ENCODE measurements around the gene TOLLIP.
A peak's percentile ranks its signal among the peaks of the same experiment; 100 is the strongest.

The TOLLIP gene

DNA sequence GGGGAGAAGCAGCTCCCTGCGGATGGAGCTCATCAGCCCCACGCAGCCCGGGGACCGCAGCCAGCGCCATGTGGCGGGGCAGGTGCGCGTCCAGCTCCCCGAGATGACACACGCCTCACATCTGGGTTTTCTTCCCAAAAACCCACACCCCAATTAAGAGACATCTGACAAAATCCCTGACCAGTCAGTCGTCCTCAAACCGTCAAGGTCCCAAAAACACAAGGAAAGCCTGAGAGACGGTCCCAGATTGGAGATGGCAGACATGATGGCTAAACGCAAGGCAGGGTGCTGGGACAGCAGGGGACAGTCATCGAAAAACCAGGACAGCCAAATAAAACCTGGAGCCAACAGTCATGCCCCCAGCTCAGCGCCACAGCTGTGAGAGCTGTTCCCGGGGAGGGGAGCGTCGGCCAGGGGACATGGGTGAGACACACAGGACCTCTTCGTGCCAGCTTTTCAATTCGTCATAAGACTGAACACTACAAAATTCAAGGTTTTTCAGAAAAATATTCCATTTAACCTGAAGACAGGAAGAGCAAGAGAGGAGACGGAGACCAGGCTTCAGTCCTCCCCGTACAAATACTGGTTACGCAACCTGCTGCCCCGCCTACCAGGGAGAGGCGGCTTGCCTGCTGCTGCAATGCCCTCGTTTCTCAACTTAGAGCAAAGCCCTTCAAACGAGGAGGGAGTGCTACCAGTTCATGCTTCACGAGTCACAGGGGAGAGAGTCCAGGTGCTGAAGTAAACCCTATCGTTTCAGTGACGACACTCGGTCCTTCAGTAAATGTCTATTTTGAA, 10.5 kb downstream of the TOLLIP start:
- TF ChIP-seq EGR1 (IDR thresholded peaks at IDR 0.05) (no peak), CEBPB (IDR thresholded peaks at IDR 0.05) (peak; percentile 99), RAD21 (IDR thresholded peaks at IDR 0.05; ENCODE audit: low read depth) (peak; percentile 26; the same call in 1 of the 2 replicates), ZBTB7A (IDR thresholded peaks at IDR 0.05; ENCODE audit: low read depth) (no peak)
- TF ChIP-seq, protein P1, sequence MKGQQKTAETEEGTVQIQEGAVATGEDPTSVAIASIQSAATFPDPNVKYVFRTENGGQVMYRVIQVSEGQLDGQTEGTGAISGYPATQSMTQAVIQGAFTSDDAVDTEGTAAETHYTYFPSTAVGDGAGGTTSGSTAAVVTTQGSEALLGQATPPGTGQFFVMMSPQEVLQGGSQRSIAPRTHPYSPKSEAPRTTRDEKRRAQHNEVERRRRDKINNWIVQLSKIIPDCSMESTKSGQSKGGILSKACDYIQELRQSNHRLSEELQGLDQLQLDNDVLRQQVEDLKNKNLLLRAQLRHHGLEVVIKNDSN (IDR thresholded peaks at IDR 0.05), result no peak
- TF ChIP-seq, protein P2, sequence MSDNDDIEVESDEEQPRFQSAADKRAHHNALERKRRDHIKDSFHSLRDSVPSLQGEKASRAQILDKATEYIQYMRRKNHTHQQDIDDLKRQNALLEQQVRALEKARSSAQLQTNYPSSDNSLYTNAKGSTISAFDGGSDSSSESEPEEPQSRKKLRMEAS (IDR thresholded peaks at IDR 0.05), result peak; percentile 63

DNA sequence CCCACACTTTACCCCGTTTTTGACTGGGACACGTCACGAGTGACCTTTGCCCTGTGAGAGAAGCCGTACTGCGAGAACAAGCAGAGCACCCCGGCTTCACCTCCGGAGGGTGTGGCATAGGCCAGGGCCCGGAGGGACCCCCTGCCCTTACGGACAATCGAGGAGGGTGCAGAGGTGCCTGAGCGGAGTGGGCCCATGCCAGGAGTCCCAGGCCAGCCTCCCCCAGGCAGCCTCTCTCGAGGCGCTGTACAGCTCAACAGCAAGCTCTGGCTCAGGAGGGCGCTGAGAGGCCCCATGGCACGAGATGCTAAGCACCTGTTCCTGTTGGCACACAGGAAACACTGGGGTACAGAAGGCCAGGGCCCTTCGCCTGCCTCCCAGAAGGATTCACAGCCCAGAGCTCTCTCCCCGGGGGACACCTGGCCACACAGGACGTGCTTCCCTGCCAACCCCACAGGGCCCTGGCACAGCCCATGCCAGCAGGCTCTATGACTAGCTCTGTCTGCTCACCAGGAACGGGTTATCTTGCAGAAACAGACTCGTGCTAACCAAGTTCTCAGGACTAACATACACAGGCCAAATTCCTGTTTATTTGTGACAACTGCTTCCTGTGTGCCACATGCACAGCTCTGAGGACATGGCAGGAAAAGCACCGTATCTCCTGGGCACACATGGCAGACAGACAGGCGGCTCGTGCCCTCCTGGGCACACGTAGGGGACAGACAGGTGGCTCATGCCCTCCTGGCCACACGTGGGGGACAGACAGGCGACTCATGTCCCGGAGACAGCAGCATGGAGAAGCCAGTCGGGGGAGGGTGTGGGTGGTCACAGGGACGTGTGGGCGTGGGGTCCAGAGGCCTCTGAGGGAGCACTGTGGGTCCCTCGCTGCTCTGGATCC, 11.6 kb downstream of the TOLLIP start:
- TF ChIP-seq CREB1 (IDR thresholded peaks at IDR 0.05; ENCODE audit: low read depth) (no peak), FOXM1 (IDR thresholded peaks at IDR 0.05; ENCODE audit: borderline replicate concordance, low read depth) (no peak), NFIC (IDR thresholded peaks at IDR 0.05) (no peak), TEAD4 (IDR thresholded peaks at IDR 0.05) (no peak), EGR1 (IDR thresholded peaks at IDR 0.05) (no peak), CEBPB (IDR thresholded peaks at IDR 0.05) (no peak), TCF12 (IDR thresholded peaks at IDR 0.05; ENCODE audit: low read depth) (no peak), TAF1 (IDR thresholded peaks at IDR 0.05; ENCODE audit: low read depth) (no peak), EP300 (IDR thresholded peaks at IDR 0.05; ENCODE audit: borderline replicate concordance) (no peak), RAD21 (IDR thresholded peaks at IDR 0.05; ENCODE audit: low read depth) (no peak), YY1 (IDR thresholded peaks at IDR 0.05; ENCODE audit: low read depth) (no peak), ZBTB7A (IDR thresholded peaks at IDR 0.05; ENCODE audit: low read depth) (no peak)
- TF ChIP-seq, protein P1 (IDR thresholded peaks at IDR 0.05), result no peak
- TF ChIP-seq, protein P2 (IDR thresholded peaks at IDR 0.05), result no peak
- TF ChIP-seq, protein P3, sequence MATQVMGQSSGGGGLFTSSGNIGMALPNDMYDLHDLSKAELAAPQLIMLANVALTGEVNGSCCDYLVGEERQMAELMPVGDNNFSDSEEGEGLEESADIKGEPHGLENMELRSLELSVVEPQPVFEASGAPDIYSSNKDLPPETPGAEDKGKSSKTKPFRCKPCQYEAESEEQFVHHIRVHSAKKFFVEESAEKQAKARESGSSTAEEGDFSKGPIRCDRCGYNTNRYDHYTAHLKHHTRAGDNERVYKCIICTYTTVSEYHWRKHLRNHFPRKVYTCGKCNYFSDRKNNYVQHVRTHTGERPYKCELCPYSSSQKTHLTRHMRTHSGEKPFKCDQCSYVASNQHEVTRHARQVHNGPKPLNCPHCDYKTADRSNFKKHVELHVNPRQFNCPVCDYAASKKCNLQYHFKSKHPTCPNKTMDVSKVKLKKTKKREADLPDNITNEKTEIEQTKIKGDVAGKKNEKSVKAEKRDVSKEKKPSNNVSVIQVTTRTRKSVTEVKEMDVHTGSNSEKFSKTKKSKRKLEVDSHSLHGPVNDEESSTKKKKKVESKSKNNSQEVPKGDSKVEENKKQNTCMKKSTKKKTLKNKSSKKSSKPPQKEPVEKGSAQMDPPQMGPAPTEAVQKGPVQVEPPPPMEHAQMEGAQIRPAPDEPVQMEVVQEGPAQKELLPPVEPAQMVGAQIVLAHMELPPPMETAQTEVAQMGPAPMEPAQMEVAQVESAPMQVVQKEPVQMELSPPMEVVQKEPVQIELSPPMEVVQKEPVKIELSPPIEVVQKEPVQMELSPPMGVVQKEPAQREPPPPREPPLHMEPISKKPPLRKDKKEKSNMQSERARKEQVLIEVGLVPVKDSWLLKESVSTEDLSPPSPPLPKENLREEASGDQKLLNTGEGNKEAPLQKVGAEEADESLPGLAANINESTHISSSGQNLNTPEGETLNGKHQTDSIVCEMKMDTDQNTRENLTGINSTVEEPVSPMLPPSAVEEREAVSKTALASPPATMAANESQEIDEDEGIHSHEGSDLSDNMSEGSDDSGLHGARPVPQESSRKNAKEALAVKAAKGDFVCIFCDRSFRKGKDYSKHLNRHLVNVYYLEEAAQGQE (IDR thresholded peaks at IDR 0.05; ENCODE audit: low read depth), result no peak

DNA sequence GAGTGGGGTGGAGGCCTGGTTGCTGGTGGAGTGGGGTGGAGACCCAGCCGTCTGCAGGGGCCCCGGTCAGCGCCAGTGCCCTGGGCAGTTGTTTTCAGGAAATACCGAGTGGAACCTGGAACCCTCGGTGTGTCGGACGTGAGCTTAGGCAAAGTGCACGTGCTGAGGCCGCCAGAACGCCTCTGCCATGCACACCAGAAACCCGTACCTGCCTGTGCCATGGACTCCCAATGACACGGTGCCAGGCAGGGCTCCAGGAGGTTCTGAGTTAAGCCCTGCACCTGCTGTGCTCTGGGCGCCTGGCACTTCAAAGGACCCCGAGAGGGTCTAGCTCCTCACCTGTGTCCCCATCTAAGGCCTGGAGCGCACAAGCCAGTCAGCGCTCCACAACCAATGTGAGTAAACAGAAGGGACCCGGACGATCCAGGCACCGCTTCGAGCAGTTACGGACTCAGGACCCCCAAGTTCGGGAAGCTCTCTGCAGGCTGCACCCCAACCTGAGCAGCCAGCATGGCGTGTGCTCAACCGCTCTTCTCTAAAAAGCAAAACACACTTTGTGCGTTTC, 12.3 kb downstream of the TOLLIP start:
- no peak for TF ChIP-seq ZBTB7A (IDR thresholded peaks at IDR 0.05; ENCODE audit: low read depth)
- TF ChIP-seq EP300 (IDR thresholded peaks at IDR 0.05; ENCODE audit: borderline replicate concordance), result no peak
- no peak for TF ChIP-seq YY1 (IDR thresholded peaks at IDR 0.05; ENCODE audit: low read depth)
- no peak for TF ChIP-seq TEAD4 (IDR thresholded peaks at IDR 0.05)
- TF ChIP-seq TAF1 (IDR thresholded peaks at IDR 0.05; ENCODE audit: low read depth), result no peak

DNA sequence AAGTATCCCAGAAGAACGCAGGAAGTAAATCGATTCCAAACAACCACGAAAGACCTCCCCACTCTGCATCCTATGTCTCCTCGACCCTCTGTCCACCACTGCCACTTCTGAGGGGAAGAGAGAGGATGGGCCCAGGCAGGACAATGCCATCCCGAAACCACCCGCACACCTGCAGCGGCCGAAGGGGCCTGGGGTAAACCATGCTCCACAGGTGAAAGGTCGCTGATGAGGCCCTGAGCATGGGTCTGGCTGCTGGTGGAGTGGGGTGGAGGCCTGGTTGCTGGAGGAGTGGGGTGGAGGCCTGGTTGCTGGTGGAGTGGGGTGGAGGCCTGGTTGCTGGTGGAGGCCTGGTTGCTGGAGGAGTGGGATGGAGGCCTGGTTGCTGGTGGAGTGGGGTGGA, 13.1 kb downstream of the TOLLIP start:
- TF ChIP-seq TCF12 (IDR thresholded peaks at IDR 0.05; ENCODE audit: low read depth), result no peak
- TF ChIP-seq TAF1 (IDR thresholded peaks at IDR 0.05; ENCODE audit: low read depth), result no peak
- TF ChIP-seq TEAD4 (IDR thresholded peaks at IDR 0.05), result no peak
- TF ChIP-seq, protein P1 (IDR thresholded peaks at IDR 0.05), result no peak
- no peak for TF ChIP-seq EGR1 (IDR thresholded peaks at IDR 0.05)

DNA sequence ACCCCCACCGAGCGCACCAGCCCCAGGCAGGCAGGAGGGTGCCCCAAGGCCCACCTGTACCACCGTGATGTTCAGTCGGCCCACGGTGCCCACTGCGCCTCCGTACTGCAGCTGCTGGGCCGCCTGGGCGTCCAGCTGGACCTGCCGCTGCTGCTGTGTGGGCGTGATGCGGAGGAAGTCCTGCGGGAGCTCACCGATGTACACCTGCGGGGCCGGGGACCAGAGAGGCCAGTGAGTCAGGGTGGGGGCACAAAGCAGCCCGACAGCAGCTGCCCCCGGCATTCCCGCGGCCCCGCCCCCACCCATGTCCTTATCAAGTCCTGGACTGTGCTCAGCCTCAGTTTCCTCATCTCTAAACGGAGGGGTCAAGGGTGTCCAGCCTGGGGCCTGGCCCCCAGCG, 13.8 kb downstream of the TOLLIP start:
- TF ChIP-seq, protein P2 (IDR thresholded peaks at IDR 0.05), result no peak
- TF ChIP-seq FOXM1 (IDR thresholded peaks at IDR 0.05; ENCODE audit: borderline replicate concordance, low read depth) (no peak), CREB1 (IDR thresholded peaks at IDR 0.05; ENCODE audit: low read depth) (no peak), TCF12 (IDR thresholded peaks at IDR 0.05; ENCODE audit: low read depth) (no peak), EGR1 (IDR thresholded peaks at IDR 0.05) (no peak), YY1 (IDR thresholded peaks at IDR 0.05; ENCODE audit: low read depth) (no peak)
- TF ChIP-seq, protein P3 (IDR thresholded peaks at IDR 0.05; ENCODE audit: low read depth), result no peak
- TF ChIP-seq, protein P1 (IDR thresholded peaks at IDR 0.05), result no peak

Data from Ishikawa (cell line).